ENCODE measurements around the gene RTN4RL1. TPM values are rescaled to one million over a fixed set of nuclear protein-coding genes. Genes with fewer than 3 reads are reported as not detected.

Gene RTN4RL1
- total RNA-seq, 1 experiment from 2014 or later, result 0.80 TPM

DNA sequence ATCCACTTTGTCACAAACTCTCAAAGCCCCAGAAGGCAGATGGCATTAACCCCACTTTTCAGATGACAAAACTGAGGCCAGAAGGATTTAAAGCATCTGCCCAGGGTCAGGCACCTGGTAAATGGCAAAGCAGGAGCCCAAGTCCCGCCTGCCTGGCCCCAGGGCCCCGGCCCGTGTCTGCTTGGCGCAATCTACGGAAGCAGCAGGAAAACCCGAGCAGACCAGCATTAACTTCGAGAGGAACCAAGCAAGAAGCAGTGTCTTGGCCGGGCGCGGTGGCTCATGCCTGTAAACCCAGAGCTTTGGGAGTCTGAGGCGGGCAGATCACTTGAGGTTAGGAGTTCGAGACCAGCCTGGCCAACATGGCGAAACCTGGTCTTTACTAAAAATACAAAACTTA is 21.6 kb downstream of the RTN4RL1 start:
- DNase-seq (ENCODE audit: low read depth, low spot score) (no peak), ATAC-seq (no peak)
- Histone ChIP-seq H3K27ac (ENCODE audit: low read length) (no peak overlapping the region), H3K9me3 (ENCODE audit: control insufficient read depth, insufficient read depth, low read depth, low read length) (no peaks in the 10 kb centered on the region), H3K36me3 (ENCODE audit: control insufficient read depth, insufficient read depth, low read length) (no peaks in the 10 kb centered on the region), H3K27me3 (ENCODE audit: control insufficient read depth, insufficient read depth, low read length) (no peaks in the 10 kb centered on the region), H3K4me3 (ENCODE audit: low read depth in 2 of 2, low read length in 2 of 2) (no peak overlapping the region), H3K4me1 (ENCODE audit: control insufficient read depth, insufficient read depth, low read length) (peaks cover 7% of the 10 kb centered on the region; the same call in 1 of the 2 replicates)
- CTCF ChIA-PET, result no interaction called here
- in situ Hi-C loops (cut with HindIII; ENCODE audit: low pct_unique_long_range_greater_than_20kb, low sequenced_read_pairs), result no loop called here
- POLR2A ChIA-PET, result no interaction called here
- BruUV-seq (replicated peaks), result no TSS peak
- intact Hi-C loops (cut with micrococcal nuclease; ENCODE audit: unreplicated experiment), result no loop called here
- TF ChIP-seq, protein P1, sequence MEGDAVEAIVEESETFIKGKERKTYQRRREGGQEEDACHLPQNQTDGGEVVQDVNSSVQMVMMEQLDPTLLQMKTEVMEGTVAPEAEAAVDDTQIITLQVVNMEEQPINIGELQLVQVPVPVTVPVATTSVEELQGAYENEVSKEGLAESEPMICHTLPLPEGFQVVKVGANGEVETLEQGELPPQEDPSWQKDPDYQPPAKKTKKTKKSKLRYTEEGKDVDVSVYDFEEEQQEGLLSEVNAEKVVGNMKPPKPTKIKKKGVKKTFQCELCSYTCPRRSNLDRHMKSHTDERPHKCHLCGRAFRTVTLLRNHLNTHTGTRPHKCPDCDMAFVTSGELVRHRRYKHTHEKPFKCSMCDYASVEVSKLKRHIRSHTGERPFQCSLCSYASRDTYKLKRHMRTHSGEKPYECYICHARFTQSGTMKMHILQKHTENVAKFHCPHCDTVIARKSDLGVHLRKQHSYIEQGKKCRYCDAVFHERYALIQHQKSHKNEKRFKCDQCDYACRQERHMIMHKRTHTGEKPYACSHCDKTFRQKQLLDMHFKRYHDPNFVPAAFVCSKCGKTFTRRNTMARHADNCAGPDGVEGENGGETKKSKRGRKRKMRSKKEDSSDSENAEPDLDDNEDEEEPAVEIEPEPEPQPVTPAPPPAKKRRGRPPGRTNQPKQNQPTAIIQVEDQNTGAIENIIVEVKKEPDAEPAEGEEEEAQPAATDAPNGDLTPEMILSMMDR (IDR thresholded peaks at IDR 0.05), result no peak
- no peak for TF ChIP-seq TCF7L2 (IDR thresholded peaks at IDR 0.05; ENCODE audit: low read depth, low read length)
- TF ChIP-seq SIN3A (IDR thresholded peaks at IDR 0.05; ENCODE audit: borderline replicate concordance, insufficient read depth, low read depth, low read length), result no peak
- TF ChIP-seq, protein P2, sequence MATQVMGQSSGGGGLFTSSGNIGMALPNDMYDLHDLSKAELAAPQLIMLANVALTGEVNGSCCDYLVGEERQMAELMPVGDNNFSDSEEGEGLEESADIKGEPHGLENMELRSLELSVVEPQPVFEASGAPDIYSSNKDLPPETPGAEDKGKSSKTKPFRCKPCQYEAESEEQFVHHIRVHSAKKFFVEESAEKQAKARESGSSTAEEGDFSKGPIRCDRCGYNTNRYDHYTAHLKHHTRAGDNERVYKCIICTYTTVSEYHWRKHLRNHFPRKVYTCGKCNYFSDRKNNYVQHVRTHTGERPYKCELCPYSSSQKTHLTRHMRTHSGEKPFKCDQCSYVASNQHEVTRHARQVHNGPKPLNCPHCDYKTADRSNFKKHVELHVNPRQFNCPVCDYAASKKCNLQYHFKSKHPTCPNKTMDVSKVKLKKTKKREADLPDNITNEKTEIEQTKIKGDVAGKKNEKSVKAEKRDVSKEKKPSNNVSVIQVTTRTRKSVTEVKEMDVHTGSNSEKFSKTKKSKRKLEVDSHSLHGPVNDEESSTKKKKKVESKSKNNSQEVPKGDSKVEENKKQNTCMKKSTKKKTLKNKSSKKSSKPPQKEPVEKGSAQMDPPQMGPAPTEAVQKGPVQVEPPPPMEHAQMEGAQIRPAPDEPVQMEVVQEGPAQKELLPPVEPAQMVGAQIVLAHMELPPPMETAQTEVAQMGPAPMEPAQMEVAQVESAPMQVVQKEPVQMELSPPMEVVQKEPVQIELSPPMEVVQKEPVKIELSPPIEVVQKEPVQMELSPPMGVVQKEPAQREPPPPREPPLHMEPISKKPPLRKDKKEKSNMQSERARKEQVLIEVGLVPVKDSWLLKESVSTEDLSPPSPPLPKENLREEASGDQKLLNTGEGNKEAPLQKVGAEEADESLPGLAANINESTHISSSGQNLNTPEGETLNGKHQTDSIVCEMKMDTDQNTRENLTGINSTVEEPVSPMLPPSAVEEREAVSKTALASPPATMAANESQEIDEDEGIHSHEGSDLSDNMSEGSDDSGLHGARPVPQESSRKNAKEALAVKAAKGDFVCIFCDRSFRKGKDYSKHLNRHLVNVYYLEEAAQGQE (IDR thresholded peaks at IDR 0.05; ENCODE audit: insufficient read depth in 1 of 2, low read depth in 2 of 2, low read length in 1 of 2), result no peak
- no peak for TF ChIP-seq POLR2AphosphoS5 (IDR thresholded peaks at IDR 0.05; ENCODE audit: low read depth, low read length)

DNA sequence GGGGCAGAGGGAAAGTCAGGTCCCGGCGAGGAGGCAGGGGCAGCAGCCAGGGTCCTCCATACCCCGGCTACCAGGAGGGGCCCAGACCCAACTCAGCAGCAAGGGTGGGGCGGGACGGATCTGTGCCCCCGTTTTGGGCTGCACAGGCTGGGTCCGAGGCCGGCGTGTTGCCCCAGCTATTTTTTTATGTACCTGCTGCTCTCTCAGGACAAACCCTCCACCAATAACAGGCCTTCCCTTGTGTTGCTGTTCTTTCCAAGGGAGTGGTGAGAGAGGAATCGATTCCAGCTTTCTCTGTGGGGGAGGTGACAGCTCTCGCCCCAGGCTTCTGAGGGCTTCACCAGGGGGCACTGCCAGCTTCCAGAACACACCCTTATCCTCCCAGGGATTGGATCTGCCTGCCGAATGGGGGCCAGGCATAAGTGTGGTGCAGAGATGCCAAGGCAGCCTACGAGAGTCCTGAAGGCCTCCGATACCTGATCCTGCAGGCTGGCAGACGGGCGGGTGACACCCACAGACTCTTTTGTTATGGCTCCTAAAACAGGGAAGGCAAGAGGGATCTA is 22.3 kb downstream of the RTN4RL1 start:
- in situ Hi-C loops (cut with HindIII; ENCODE audit: low pct_unique_long_range_greater_than_20kb, low sequenced_read_pairs), result no loop called here
- Histone ChIP-seq H3K4me1 (ENCODE audit: control insufficient read depth, insufficient read depth, low read length) (peaks cover 7% of the 10 kb centered on the region; the same call in 1 of the 2 replicates), H3K4me3 (ENCODE audit: low read depth in 2 of 2, low read length in 2 of 2) (no peak overlapping the region), H3K36me3 (ENCODE audit: control insufficient read depth, insufficient read depth, low read length) (no peaks in the 10 kb centered on the region), H3K27me3 (ENCODE audit: control insufficient read depth, insufficient read depth, low read length) (no peaks in the 10 kb centered on the region), H3K27ac (ENCODE audit: low read length) (no peak overlapping the region), H3K9me3 (ENCODE audit: control insufficient read depth, insufficient read depth, low read depth, low read length) (no peaks in the 10 kb centered on the region)
- TF ChIP-seq, protein P2 (IDR thresholded peaks at IDR 0.05; ENCODE audit: insufficient read depth in 1 of 2, low read depth in 2 of 2, low read length in 1 of 2), result no peak
- TF ChIP-seq TCF7L2 (IDR thresholded peaks at IDR 0.05; ENCODE audit: low read depth, low read length) (no peak), POLR2AphosphoS5 (IDR thresholded peaks at IDR 0.05; ENCODE audit: low read depth, low read length) (no peak), SIN3A (IDR thresholded peaks at IDR 0.05; ENCODE audit: borderline replicate concordance, insufficient read depth, low read depth, low read length) (no peak)
- TF ChIP-seq, protein P1 (IDR thresholded peaks at IDR 0.05), result no peak
- DNase-seq (ENCODE audit: low read depth, low spot score) (no peak), ATAC-seq (no peak)
- POLR2A ChIA-PET, result no interaction called here
- CTCF ChIA-PET, result no interaction called here
- BruUV-seq (replicated peaks), result no TSS peak
- intact Hi-C loops (cut with micrococcal nuclease; ENCODE audit: unreplicated experiment), result no loop called here

All from Panc1 (cell line).